ENCODE measurements around the gene WDR3.

Gene WDR3

DNA sequence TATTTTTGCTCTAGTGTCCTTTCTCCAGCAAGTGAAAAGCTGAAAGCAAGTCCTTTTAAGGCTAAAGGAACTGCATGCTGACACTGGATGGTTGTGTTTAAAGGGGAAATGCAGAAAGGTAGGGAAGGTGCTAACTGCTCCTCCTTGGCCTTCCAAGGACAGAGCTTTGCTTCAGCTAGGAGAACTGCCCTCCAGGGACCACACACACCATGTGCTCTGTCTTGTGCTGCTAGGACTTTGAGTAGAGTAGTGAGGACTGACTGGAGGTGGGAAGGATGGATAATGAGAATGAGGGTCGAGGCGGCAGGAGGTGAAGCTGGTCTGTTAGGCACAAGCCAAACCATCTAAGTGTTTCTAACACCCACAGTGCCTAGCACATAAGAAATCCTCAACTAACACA lies 77.9 kb downstream of the WDR3 start:
- Histone ChIP-seq H3K4me1 (ENCODE audit: control insufficient read depth, low read depth, low read length) (no peaks in the 10 kb centered on the region), H3K9ac (ENCODE audit: low read length) (no peak overlapping the region), H3K36me3 (ENCODE audit: control insufficient read depth, low read depth, low read length) (no peaks in the 10 kb centered on the region), H3K9me3 (ENCODE audit: control insufficient read depth, low read depth, low read length) (no peaks in the 10 kb centered on the region), H3K27ac (ENCODE audit: low read length) (no peak overlapping the region), H3K4me3 (ENCODE audit: low read length) (no peak overlapping the region), H3K27me3 (ENCODE audit: control insufficient read depth, insufficient read depth, low read length) (no peaks in the 10 kb centered on the region)

GRCh38 chr1:118008011-118008410 lies 78.5 kb downstream of the WDR3 start:
- Histone ChIP-seq H3K9ac (ENCODE audit: low read length) (no peak overlapping the region), H3K4me3 (ENCODE audit: low read length) (no peak overlapping the region), H3K27ac (ENCODE audit: low read length) (no peak overlapping the region), H3K27me3 (ENCODE audit: control insufficient read depth, insufficient read depth, low read length) (no peaks in the 10 kb centered on the region), H3K9me3 (ENCODE audit: control insufficient read depth, low read depth, low read length) (no peaks in the 10 kb centered on the region), H3K4me1 (ENCODE audit: control insufficient read depth, low read depth, low read length) (no peaks in the 10 kb centered on the region), H3K36me3 (ENCODE audit: control insufficient read depth, low read depth, low read length) (no peaks in the 10 kb centered on the region)

GRCh38 chr1:118012515-118013124 lies 83.1 kb downstream of the WDR3 start:
- no peak overlapping the region for H3K4me3 ChIP-seq (ENCODE audit: low read length)
- H3K36me3 ChIP-seq (ENCODE audit: control insufficient read depth, low read depth, low read length), result no peaks in the 10 kb centered on the region
- no peaks in the 10 kb centered on the region for H3K27me3 ChIP-seq (ENCODE audit: control insufficient read depth, insufficient read depth, low read length)
- H3K4me1 ChIP-seq (ENCODE audit: control insufficient read depth, low read depth, low read length), result no peaks in the 10 kb centered on the region
- no peak overlapping the region for H3K9ac ChIP-seq (ENCODE audit: low read length)
- no peaks in the 10 kb centered on the region for H3K9me3 ChIP-seq (ENCODE audit: control insufficient read depth, low read depth, low read length)
- H3K27ac ChIP-seq (ENCODE audit: low read length), result no peak overlapping the region

DNA sequence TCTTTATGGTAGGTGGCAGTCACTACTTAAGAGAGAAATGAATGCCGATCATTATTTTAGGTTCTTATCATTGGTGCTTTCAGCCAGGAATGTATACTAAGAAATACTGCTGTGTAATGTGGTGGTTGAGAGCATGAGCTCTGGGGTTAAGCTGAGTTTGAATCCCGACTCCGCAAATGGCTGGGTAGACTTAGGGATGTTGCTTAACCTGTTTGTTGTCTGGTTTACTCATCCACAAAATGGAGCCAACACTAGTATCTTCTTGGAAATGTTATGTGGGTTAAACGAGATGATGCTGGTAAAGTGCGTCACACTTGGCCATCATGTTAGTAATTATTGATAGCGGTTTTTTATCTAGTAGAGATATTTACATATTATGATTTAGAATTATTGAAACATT lies 83.8 kb downstream of the WDR3 start:
- Histone ChIP-seq H3K4me3 (ENCODE audit: low read length) (no peak overlapping the region), H3K36me3 (ENCODE audit: control insufficient read depth, low read depth, low read length) (no peaks in the 10 kb centered on the region), H3K9me3 (ENCODE audit: control insufficient read depth, low read depth, low read length) (no peaks in the 10 kb centered on the region), H3K4me1 (ENCODE audit: control insufficient read depth, low read depth, low read length) (no peaks in the 10 kb centered on the region), H3K9ac (ENCODE audit: low read length) (no peak overlapping the region), H3K27ac (ENCODE audit: low read length) (no peak overlapping the region), H3K27me3 (ENCODE audit: control insufficient read depth, insufficient read depth, low read length) (no peaks in the 10 kb centered on the region)

DNA sequence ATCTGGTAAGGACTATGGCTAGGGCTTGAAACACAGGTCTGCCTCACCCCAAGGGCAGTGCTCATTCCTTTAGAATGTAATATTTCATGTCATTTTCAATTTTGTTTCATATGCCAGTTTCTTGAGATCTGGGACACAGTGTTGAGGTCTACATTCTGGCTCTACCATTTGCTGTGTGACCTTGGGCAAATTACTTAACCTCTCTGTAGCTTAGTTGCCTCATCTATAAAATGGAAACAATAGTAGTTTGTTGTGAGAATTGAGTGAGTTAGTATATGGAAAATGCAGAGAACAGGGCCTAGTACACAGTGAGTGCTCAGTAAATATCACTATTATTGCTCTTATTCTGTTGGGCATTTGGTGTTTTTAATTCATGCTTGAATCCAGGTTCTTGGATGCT lies 84.4 kb downstream of the WDR3 start:
- Histone ChIP-seq H3K9me3 (ENCODE audit: control insufficient read depth, low read depth, low read length) (no peaks in the 10 kb centered on the region), H3K27ac (ENCODE audit: low read length) (no peak overlapping the region), H3K27me3 (ENCODE audit: control insufficient read depth, insufficient read depth, low read length) (no peaks in the 10 kb centered on the region), H3K36me3 (ENCODE audit: control insufficient read depth, low read depth, low read length) (no peaks in the 10 kb centered on the region), H3K4me3 (ENCODE audit: low read length) (no peak overlapping the region), H3K9ac (ENCODE audit: low read length) (no peak overlapping the region), H3K4me1 (ENCODE audit: control insufficient read depth, low read depth, low read length) (no peaks in the 10 kb centered on the region)

All from iPS-18a (cell line).